CD4-positive, alpha-beta T cell (primary cell): ENCODE results near the gene MBOAT2. TPM values are rescaled to one million over a fixed set of nuclear protein-coding genes. Genes with fewer than 3 reads are reported as not detected.

Experiments
- ATAC-seq: fragments of 200-7000 bp; cut with Tn5 transposase; one replicate; pipeline ENCODE4 v1.10.0; 2022; ENCODE audit warnings: mild to moderate bottlenecking; ENCODE audit not compliant: poor library complexity
- CTCF ChIA-PET: fragments of 350-600 bp; sonication (Branson Sonifier 250); formaldehyde crosslinking; loops from one replicate; lab custom pipeline; 2021; ENCODE audit warnings: antibody characterized with exemption, inconsistent platforms; lab: Charles Lee
- POLR2A ChIA-PET: fragments of 350-600 bp; sonication (Branson Sonifier 250); formaldehyde crosslinking; loops from one replicate; lab custom pipeline; 2021; ENCODE audit warnings: antibody characterized with exemption, inconsistent platforms; lab: Charles Lee
- DNase-seq, 14 experiments: peaks; one replicate each; pipeline ENCODE4 v3.0.0-alpha.2; 2013 to 2020; ENCODE audit warnings: mixed read lengths in 2 of 14
- H3K27ac ChIP-seq, 2 donors: one replicate each; pipeline versions ENCODE4 v1.5.1 to v1.7.0; 2013; ENCODE audit warnings: low read length in 2 of 2, low read depth in 1 of 2, mild to moderate bottlenecking in 1 of 2
- H3K27me3 ChIP-seq, 2 experiments: 1 replicate in 1 of 2; 2 replicates in 1 of 2; pipeline versions ENCODE4 v1.6.1 to v1.7.0; 2013; ENCODE audit warnings: low read length in 2 of 2, control low read depth in 1 of 2, mild to moderate bottlenecking in 1 of 2, moderate library complexity in 1 of 2; ENCODE audit not compliant: insufficient read depth in 2 of 2, control insufficient read depth in 1 of 2
- H3K36me3 ChIP-seq: one replicate; pipeline ENCODE4 v1.6.1; 2013; ENCODE audit warnings: low read length, control low read depth; ENCODE audit not compliant: insufficient read depth
- H3K4me1 ChIP-seq: one replicate; pipeline ENCODE4 v1.6.1; 2013; ENCODE audit warnings: low read length, control low read depth; ENCODE audit not compliant: insufficient read depth
- H3K4me3 ChIP-seq: one replicate; pipeline ENCODE4 v1.5.1; 2013; ENCODE audit warnings: mild to moderate bottlenecking, low read length, moderate library complexity
- H3K9me3 ChIP-seq, 2 experiments: 1 replicate in 1 of 2; 2 replicates in 1 of 2; pipeline versions ENCODE4 v1.6.1 to v1.7.0; 2013; ENCODE audit warnings: low read length in 2 of 2, mild to moderate bottlenecking in 2 of 2, control low read depth in 1 of 2, moderate library complexity in 1 of 2; ENCODE audit not compliant: control insufficient read depth in 1 of 2, insufficient read depth in 1 of 2
- H3K27ac Mint-ChIP-seq: one replicate; pipeline ENCODE4 v1.8.0; 2020; ENCODE audit warnings: mixed read lengths
- H3K27me3 Mint-ChIP-seq: one replicate; pipeline ENCODE4 v1.8.0; 2021; ENCODE audit warnings: mixed read lengths
- H3K36me3 Mint-ChIP-seq: one replicate; pipeline ENCODE4 v1.8.0; 2021; ENCODE audit warnings: low read depth, mixed read lengths
- H3K4me1 Mint-ChIP-seq: one replicate; pipeline ENCODE4 v1.8.0; 2021; ENCODE audit warnings: low read depth, mixed read lengths
- H3K4me3 Mint-ChIP-seq: one replicate; pipeline ENCODE4 v1.8.0; 2020; ENCODE audit warnings: mild to moderate bottlenecking, mixed read lengths
- H3K9me3 Mint-ChIP-seq: one replicate; pipeline ENCODE4 v1.8.0; 2020; ENCODE audit warnings: mixed read lengths
- intact Hi-C, 2 experiments: fragments of 100-400 bp; cut with DNase I in 1 of 2; cut with micrococcal nuclease in 1 of 2; formaldehyde crosslinking; loops; one replicate each; pipeline versions ENCODE4 v1.15.1 to v1.9.0; 2023 to 2025; cut with DNase I, micrococcal nuclease
- total RNA-seq, 174 experiments: library from RNA in 2 of 174; stranded (reverse) in 2 of 174; gene quantifications; one replicate each; pipeline ENCODE4 v1.2.3 and lab custom pipeline; 2021 to 2026
- TF ChIP-seq, protein P1 (sequence below): fragments of 200-600 bp; IDR thresholded peaks from one replicate; pipeline ENCODE4 v1.8.0; 2022; ENCODE audit warnings: antibody characterized with exemption, mild to moderate bottlenecking

Gene MBOAT2
- total RNA-seq, 2 experiments from 2014 or later: 1.9 to 2.0 TPM

DNA sequence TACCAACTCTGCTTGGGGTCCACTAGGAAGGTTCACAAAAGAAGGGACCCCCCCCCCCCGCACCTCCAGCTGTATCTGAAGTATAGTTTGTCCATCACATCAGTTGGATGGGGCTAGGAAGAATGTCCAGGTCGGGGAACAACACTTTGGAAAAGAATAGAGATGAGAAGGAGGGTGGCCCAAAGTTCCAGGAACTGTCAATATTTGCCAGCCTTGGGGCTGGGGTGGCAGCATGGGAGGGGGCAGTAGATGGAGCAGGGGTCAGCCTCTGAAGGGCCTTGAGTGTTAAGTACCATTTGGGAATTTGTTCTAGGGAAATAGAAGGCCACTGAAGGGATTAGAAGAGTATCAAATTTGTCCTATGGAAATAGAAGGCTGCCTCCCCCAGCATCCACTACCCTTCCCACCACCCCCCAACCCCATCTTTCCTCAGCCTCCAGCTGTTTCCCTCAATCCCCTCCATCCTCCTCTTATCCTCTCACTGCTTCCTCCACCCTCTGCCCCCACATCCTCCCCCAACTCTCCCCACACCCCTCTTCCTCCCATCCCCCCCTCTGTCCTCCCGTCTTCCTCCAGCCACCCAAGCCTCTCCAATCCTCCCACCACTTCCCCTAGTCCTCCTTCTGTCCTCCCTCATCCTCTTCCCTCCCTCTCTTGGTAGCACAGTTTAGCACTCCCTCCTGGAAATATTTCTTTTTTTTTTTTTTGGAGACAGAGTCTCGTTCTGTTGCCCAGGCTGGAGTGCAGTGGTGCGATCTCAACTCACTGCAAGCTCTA is 164.1 kb downstream of the MBOAT2 start:
- Mint-ChIP-seq H3K4me3 (peak overlapping the region; percentile 49), H3K27ac (no peak overlapping the region), H3K36me3 (peaks cover 4% of the 10 kb centered on the region), H3K9me3 (no peaks in the 10 kb centered on the region), H3K27me3 (no peaks in the 10 kb centered on the region), H3K4me1 (peaks cover 30% of the 10 kb centered on the region)
- POLR2A ChIA-PET: interaction anchor here (0.6 kb wide), 1 partner anchor 1861 kb away, joined by 3 read pairs; no protein-coding TSS in a partner anchor
- DNase-seq (no peak), ATAC-seq (no peak)
- TF ChIP-seq, protein P1, sequence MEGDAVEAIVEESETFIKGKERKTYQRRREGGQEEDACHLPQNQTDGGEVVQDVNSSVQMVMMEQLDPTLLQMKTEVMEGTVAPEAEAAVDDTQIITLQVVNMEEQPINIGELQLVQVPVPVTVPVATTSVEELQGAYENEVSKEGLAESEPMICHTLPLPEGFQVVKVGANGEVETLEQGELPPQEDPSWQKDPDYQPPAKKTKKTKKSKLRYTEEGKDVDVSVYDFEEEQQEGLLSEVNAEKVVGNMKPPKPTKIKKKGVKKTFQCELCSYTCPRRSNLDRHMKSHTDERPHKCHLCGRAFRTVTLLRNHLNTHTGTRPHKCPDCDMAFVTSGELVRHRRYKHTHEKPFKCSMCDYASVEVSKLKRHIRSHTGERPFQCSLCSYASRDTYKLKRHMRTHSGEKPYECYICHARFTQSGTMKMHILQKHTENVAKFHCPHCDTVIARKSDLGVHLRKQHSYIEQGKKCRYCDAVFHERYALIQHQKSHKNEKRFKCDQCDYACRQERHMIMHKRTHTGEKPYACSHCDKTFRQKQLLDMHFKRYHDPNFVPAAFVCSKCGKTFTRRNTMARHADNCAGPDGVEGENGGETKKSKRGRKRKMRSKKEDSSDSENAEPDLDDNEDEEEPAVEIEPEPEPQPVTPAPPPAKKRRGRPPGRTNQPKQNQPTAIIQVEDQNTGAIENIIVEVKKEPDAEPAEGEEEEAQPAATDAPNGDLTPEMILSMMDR: no peak
- CTCF ChIA-PET: interaction anchor here (0.6 kb wide), 1 partner anchor 42 kb away, joined by 3 read pairs; no protein-coding TSS in a partner anchor
- intact Hi-C loops: loop anchor here (5.0 to 10.0 kb wide), 5 partner anchors 157 to 1973 kb away; partner anchors contain the start of genes CPSF3 (in 2 of the 2), ITGB1BP1 (in 2 of the 2), HPCAL1 (in 1 of the 2) and ID2 (in 1 of the 2)
- Histone ChIP-seq H3K36me3 (no peaks in the 10 kb centered on the region), H3K27ac (no peak overlapping the region), H3K4me3 (no peak overlapping the region), H3K4me1 (peaks cover 33% of the 10 kb centered on the region), H3K9me3 (no peaks in the 10 kb centered on the region), H3K27me3 (no peaks in the 10 kb centered on the region)

DNA sequence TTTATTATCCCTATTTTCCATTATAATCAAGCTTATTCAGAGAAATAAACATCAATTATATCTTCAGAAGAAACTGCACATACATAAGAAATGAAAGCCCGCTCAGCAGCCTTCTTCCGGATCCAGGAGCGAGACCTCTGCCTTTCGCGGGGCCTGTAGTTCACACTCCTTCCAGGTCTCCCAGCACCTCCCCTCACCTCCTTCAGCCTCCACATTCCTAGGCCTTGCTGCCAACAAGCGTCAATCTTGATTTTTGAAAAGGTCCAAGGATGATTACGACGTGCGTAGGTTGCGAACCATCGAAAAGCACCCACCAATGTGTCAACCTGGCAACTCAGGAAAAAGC is 165.7 kb downstream of the MBOAT2 start:
- POLR2A ChIA-PET: no interaction called here
- Mint-ChIP-seq H3K27ac (peak overlapping the region; percentile 84), H3K4me3 (peak overlapping the region; percentile 100), H3K27me3 (no peaks in the 10 kb centered on the region), H3K9me3 (no peaks in the 10 kb centered on the region), H3K4me1 (peaks cover 44% of the 10 kb centered on the region), H3K36me3 (peaks cover 4% of the 10 kb centered on the region)
- ATAC-seq (no peak), DNase-seq (no peak)
- Histone ChIP-seq H3K27me3 (no peaks in the 10 kb centered on the region), H3K4me3 (peak overlapping the region; percentile 89), H3K9me3 (no peaks in the 10 kb centered on the region), H3K4me1 (peaks cover 40% of the 10 kb centered on the region), H3K36me3 (no peaks in the 10 kb centered on the region), H3K27ac (no peak overlapping the region)
- TF ChIP-seq, protein P1: no peak
- intact Hi-C loops: loop anchor here (2.0 to 10.0 kb wide), 6 partner anchors 155 to 1975 kb away; partner anchors contain the start of genes CPSF3 (in 2 of the 2), ITGB1BP1 (in 2 of the 2), HPCAL1 (in 1 of the 2) and ID2 (in 1 of the 2)
- CTCF ChIA-PET: no interaction called here

DNA sequence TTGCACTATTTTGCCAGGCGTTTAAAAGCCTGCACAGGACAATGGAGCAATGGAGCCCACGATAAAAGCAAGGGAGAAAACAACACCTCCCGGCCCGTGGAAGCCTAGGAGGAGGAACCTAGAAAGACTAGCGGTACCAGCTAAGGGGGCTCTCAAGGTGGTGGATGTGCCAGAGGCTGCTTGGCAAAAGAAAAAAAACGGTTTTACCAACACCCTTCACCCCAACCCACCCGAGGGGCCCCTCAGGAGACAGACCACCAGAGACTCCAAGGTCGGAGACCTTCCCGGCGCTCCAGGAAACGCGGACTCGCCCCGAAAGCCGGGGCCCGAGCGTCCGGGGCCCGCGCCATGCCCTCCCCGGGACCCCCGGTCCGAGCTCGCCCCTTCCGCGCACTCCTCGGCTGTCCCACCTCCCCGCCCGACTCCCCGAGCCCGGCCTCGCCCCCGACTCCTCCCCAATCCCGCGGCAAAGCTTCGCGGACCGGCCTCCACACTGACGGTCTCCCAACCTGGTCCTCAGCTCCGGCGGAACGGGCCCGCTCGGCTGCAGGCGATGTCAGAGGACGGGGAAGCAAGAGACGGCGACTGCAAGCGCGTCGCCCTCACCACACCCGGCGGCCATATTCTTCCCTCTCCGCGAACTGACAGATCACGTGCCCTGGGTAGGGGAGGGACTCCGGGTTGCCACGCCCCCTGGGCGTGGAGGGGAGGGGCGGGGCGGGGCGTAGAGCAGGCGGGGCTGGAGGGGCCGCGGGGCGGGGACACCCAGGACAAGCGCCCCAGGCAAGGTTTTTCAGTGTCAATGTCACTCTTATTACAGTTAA is 166.3 kb downstream of the MBOAT2 start, which contains the start of gene KIDINS220:
Gene KIDINS220 (minus strand): TSS at position 643 of the 824 bp plus-strand sequence. CDS start 10,520 bp downstream, outside the sequence.
- peaks cover 40% of the 10 kb centered on the region for H3K4me1 ChIP-seq
- peak; percentile 79 to 93 (median 84) for DNase-seq
- TF ChIP-seq, protein P1: no peak
- H3K27me3 Mint-ChIP-seq: no peaks in the 10 kb centered on the region
- ATAC-seq: peak; percentile 96
- H3K9me3 Mint-ChIP-seq: no peaks in the 10 kb centered on the region
- H3K4me1 Mint-ChIP-seq: peaks cover 49% of the 10 kb centered on the region
- ChIA-PET POLR2A (interaction anchor here (1.6 kb wide), 1 partner anchor 155 kb away, joined by 5 read pairs; the partner anchor contains the start of gene ID2), CTCF (interaction anchor here (0.7 kb wide), 1 partner anchor 203 kb away, joined by 3 read pairs; no protein-coding TSS in a partner anchor)
- intact Hi-C loops: loop anchor here (2.0 to 10.0 kb wide), 6 partner anchors 155 to 1975 kb away; partner anchors contain the start of genes CPSF3 (in 2 of the 2), ITGB1BP1 (in 2 of the 2), HPCAL1 (in 1 of the 2) and ID2 (in 1 of the 2)
- H3K27ac ChIP-seq: peak within 1 kb of the TSS in 1 of 2 donors; percentile 48
- peak within 1 kb of the TSS; percentile 100 for H3K4me3 Mint-ChIP-seq
- no peaks in the 10 kb centered on the region for H3K36me3 ChIP-seq
- H3K4me3 ChIP-seq: peak within 1 kb of the TSS; percentile 89
- peak within 1 kb of the TSS; percentile 84 for H3K27ac Mint-ChIP-seq
- peaks cover 4% of the 10 kb centered on the region for H3K36me3 Mint-ChIP-seq
- H3K27me3 ChIP-seq: no peaks in the 10 kb centered on the region
- no peaks in the 10 kb centered on the region for H3K9me3 ChIP-seq
